Measurements from ENCODE around the gene PTPRD.

GRCh38 chr9:9973062-9973461 is 639.7 kb downstream of the PTPRD start:
- no peak for TF ChIP-seq POLR2A (IDR thresholded peaks at IDR 0.05)
- TF ChIP-seq CTCF (IDR thresholded peaks at IDR 0.05 in 4 of 5, conservative IDR thresholded peaks at IDR 0.05 in 1 of 5) = no peak
